Astrocyte of the cerebellum (primary cell): ENCODE data around the gene F2RL1.

Experiments used
- DNase-seq: peaks from one replicate; pipeline ENCODE4 v3.0.0-alpha.2; 2011; ENCODE audit warnings: low read depth
- H3K4me3 ChIP-seq: 2 replicates; pipeline ENCODE4 v1.5.1; 2011; ENCODE audit warnings: mild to moderate bottlenecking, low read depth, low read length, moderate library complexity
- CTCF ChIP-seq: IDR thresholded peaks from 2 replicates; pipeline ENCODE4 v1.5.1; 2012; ENCODE audit warnings: low read length, low read depth, moderate library complexity, mild to moderate bottlenecking; ENCODE audit errors: missing control alignments
- in situ Hi-C: cut with HindIII; loops from 2 replicates; pipeline ENCODE4 v1.10.0; 2017; ENCODE audit warnings: low sequenced_read_pairs

The F2RL1 gene

DNA sequence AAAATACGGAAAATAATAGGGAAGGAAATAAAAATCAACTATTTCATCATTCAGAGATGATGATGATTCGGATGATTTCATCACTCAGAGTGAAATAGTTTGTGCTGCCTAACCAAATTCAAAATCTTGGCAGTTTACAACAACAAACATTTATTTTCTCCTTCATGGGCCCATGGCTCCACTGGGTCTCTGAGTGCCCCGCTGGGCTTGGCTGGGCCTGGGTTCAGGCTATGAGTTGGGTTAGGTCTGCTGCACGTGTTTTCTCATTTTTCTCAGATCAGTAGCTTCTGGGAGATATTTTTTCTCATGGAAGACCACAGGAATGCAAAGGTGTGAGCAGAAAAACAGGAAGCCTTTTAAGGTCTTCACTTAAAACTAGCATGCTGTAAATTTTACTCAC lies 24.0 kb upstream of the F2RL1 start:
- TF ChIP-seq CTCF, result no peak
- DNase-seq, result no peak

DNA sequence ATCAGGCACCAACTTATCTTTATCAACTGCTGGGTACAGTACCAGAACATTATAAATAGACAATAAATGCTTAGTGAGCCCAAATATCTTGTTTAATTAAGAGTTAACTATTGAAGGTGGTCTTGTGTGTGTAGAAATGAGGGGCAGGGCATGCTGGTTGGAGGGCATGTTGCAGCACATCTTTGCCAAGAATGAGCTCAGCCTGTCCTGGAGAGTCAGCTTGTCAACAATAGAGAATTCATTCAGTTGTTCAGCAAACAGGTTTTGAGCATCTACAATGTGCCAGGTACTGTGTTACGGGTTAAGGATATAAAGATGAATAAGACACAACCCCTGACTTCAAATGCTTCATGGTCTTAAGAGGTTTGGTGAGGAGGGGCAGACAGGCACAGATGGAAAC lies 19.2 kb upstream of the F2RL1 start:
- TF ChIP-seq CTCF, result no peak
- no peak overlapping the region for H3K4me3 ChIP-seq
- in situ Hi-C loops, result no loop called here
- DNase-seq, result no peak

More for the DNA sequence above, 24.0 kb upstream of the F2RL1 start:
- no peak overlapping the region for H3K4me3 ChIP-seq
- in situ Hi-C loops, result no loop called here

DNA sequence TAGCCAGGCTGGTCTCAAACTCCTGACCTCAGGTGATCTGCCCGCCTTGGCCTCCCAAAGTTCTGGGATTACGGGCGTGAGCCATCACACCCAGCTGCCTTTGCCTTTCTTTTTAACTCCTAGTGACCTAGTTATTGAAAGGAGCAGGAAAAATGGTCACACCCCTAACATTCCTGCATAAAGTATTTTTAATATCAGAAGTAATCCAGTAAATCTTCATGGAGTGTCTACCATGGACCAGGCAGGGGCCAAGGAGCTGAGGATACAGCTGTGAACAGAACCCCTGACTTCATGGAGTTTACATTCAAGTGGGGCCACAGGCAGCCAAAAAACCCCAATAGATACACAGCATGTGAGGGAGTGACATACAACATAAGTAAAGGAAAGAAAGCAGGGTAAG lies 18.3 kb upstream of the F2RL1 start:
- no peak for DNase-seq
- TF ChIP-seq CTCF, result no peak
- H3K4me3 ChIP-seq, result no peak overlapping the region
- in situ Hi-C loops, result no loop called here

GRCh38 chr5:76801159-76801802 lies 17.5 kb upstream of the F2RL1 start:
- peak; percentile 76 for DNase-seq
- no peak overlapping the region for H3K4me3 ChIP-seq
- in situ Hi-C loops, result no loop called here
- no peak for TF ChIP-seq CTCF

DNA sequence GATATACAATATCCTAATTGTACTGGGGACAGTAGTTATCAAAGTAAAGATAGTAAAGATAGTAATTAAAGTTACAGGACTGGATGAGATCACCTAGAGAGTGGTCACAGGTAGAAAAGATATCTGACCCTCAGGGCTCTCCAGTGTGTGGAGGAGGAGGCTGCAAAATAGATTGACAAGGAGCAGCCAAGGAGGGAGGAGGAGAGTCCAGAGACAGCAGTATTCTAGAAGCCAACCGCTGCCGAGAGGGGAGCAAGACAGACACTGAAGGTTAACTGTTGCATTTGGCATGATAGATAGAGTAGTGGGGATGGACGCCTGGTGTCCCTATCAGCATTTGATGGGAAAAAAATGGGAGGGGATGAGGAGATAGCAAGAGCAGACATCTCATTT lies 17.0 kb upstream of the F2RL1 start:
- DNase-seq, result no peak
- no peak overlapping the region for H3K4me3 ChIP-seq
- in situ Hi-C loops, result no loop called here
- no peak for TF ChIP-seq CTCF

GRCh38 chr5:76804266-76804665 lies 14.6 kb upstream of the F2RL1 start:
- peak; percentile 67 for DNase-seq
- in situ Hi-C loops, result no loop called here
- no peak for TF ChIP-seq CTCF
- no peak overlapping the region for H3K4me3 ChIP-seq
